Mammary microvascular endothelial cell (primary cell): ENCODE data around the gene EXOSC7. TPM values are rescaled to one million over a fixed set of nuclear protein-coding genes. Genes with fewer than 3 reads are reported as not detected.

Source experiments
- total RNA-seq: library from RNA; depleted of rRNA; stranded (reverse); fragments of >200 nt; gene quantifications from 2 replicates; pipeline ENCODE4 v1.2.3, GENCODE V29; 2015

Gene EXOSC7
- total RNA-seq, result 46.8 and 53.3 TPM in 2 replicates

GRCh38 chr3:44976002-44976815, at the start of gene EXOSC7, which contains the start of gene ZDHHC3:
TSS of gene EXOSC7 (plus strand) at chr3:44976244. CDS start at chr3:44976278, 34 bp downstream.
TSS of gene ZDHHC3 (minus strand) at chr3:44976174. CDS start at chr3:44959436, 16,738 bp downstream.

DNA sequence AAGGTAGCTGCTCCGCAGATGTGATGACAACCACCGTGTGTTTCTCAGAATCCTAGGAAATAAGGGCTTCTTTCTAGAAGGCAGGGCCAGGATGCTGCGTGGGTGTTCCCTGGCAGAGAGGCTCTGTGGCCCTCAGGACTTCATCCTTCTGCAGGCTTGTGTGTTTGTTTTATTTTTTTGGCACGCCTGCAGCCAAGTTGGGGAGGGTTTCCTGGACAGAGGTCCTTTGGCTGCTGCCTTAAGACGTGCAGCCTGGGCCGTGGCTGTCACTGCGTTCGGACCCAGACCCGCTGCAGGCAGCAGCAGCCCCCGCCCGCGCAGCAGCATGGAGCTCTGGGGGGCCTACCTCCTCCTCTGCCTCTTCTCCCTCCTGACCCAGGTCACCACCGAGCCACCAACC, 50.0 kb downstream of the EXOSC7 start, which contains the start of gene CLEC3B:
CLEC3B (plus strand) TSS at position 266 of the 400 bp plus-strand sequence; CDS start at position 326, 60 bp downstream.

Other genes starting within 250 kb of the EXOSC7 start
- gene ZNF501, start 246.6 kb upstream of the EXOSC7 start, total RNA-seq, result 3.0 and 3.7 TPM in 2 replicates
- gene KIAA1143, start 214.6 kb upstream of the EXOSC7 start, total RNA-seq, result 18.3 and 18.7 TPM in 2 replicates
- 10.7 and 13.8 TPM in 2 replicates for gene KIF15, start 214.4 kb upstream of the EXOSC7 start, total RNA-seq
- 13.2 and 15.0 TPM in 2 replicates for gene TMEM42, start 114.3 kb upstream of the EXOSC7 start, total RNA-seq
- gene TGM4, start 101.6 kb upstream of the EXOSC7 start, total RNA-seq, result 0.07 and 0.20 TPM in 2 replicates
- gene ZDHHC3, start 70 bp upstream of the EXOSC7 start, total RNA-seq, result 53.6 and 58.4 TPM in 2 replicates
- gene CLEC3B, start 50.1 kb downstream of the EXOSC7 start, total RNA-seq, result not detected in 2 replicates
- gene CDCP1, start 170.1 kb downstream of the EXOSC7 start, total RNA-seq, result 1.1 and 1.6 TPM in 2 replicates